ENCODE data around the gene GTPBP6.

GRCh38 chrX:353566-354535 is 35.3 kb upstream of the GTPBP6 start:
- TF ChIP-seq CTCF (IDR thresholded peaks at IDR 0.05) (no peak), ZFX (IDR thresholded peaks at IDR 0.05; ENCODE audit: borderline replicate concordance) (no peak)
